T-helper 1 cell treated with Interleukin-12 subunit alpha and Interleukin-12 subunit beta and Interleukin-4 antibody, amounts not matched to agents 30 ng/mL and 1 ng/mL, for 36 hours (primary cell): ENCODE measurements around the gene SP140. TPM values are rescaled to one million over a fixed set of nuclear protein-coding genes. Genes with fewer than 3 reads are reported as not detected.

Experiments
- intact Hi-C: fragments of 100-400 bp; cut with micrococcal nuclease; formaldehyde crosslinking; loops from one replicate; pipeline ENCODE4 v1.15.1; 2024
- total RNA-seq: library from RNA; stranded (reverse); gene quantifications from 2 replicates; pipeline ENCODE4 v1.2.3, GENCODE V29; 2022

The SP140 gene
- total RNA-seq, 1 donor from 2014 or later: 111 TPM

DNA sequence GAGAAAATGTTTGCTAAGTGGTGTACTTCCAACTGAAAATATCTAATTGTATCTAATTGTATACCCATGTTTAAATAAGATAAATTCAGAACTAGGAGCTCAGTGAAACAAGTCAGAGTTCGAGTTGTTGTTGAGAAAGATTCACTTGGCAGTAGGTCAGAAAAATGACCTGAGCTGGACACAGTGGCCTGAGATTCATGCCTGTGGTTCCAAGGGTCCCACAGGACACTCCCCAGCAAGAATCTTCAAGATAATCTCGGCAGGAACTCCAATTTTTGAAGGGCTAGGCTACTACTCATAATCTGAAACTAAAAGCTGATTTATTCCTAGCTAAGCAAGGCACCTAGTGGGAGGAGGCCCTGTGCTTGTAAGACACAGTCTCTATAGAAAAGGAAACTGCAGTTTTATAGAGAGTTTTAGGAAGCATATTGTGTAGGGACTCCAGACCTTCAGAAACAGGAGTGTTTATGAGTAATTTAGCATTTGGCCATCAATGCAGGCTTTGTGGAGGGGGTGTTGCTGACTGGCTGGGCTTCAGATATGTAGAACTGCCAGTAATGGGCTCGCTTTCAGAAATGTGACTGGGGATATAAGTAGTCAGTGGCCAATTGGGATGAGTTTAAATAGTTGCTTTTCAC is 43.2 kb downstream of the SP140 start:
- intact Hi-C loops: loop anchor here (2.0 kb wide), 1 partner anchor 58 kb away; the partner anchor contains the start of gene SP140L

DNA sequence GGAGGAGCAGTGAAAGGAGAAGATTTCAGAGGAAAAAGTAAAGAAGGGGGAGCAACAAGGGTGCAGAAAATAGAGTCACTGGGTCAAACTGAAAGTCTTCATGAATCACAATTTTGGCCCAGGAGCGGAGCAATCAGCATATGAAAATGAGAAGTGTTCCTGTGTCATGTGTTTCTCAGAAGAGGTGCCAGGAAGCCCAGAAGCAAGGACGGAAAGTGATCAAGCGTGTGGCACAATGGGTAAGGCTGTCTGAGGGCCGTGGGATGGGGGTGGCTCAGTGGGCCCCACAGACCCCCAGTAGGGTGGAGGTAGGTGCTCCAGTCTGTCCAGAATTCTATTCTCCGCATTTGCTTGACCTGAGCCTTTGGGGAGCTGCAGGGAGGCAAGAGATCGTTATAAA is 44.2 kb downstream of the SP140 start:
- intact Hi-C loops: loop anchor here (2.0 kb wide), 1 partner anchor 57 kb away; the partner anchor contains the start of gene SP140L

DNA sequence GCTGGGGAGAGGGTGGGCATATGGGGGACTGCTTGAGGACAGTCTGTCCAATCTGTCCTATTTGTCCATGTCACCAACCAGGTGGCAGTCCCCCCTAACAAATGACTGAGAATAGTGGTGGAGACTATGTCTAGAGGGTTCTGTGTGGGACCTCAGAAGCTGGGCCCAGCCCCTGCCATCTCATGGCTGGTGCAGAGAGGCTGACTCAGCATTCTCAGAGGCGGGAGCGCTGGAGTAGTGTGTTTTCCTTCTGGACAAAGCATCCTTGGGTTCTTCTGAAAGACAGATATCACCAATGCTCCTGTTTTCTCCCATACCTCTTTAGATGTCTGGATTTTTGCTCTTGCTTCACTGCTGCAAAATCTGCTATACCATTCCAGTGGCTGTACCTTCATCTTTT is 57.4 kb downstream of the SP140 start:
- intact Hi-C loops: no loop called here

DNA sequence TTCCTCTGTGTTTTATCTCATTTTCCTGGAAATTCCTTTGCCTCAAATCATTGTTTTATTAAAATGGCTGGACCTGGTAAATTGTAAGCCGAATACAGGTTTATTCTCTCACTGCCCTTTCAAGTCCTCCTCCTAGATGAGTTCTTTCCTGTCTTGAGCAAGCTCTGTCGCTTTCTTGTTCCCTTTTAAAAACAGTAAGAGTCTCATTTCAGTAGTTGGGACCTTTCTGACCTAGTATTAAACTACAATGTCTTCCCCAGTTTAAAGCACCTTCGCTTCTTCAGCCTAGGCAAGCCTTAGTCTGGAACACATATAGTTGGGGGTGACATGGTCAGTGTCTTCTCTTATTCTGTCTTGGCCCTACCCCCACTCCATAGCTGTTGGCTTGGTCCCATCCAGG is 60.5 kb downstream of the SP140 start:
- intact Hi-C loops: no loop called here

DNA sequence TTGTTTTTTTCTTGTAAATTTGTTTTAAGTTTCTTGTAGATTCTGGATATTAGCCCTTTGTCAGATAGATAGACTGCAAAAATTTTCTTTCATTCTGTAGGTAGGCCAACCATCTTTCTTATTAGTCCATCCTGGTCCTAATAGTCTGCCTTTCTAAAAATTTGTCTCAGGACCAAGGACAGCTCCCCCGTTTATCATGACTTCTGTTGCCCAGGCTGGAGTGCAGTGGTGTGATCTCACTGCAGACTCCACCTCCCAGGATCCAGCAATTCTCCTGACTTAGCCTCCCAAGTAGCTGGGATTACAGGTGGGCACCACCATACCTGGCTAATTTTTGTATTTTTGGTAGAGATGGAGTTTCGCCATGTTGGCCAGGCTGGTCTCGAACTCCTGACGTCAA is 63.8 kb downstream of the SP140 start:
- intact Hi-C loops: loop anchor here (2.0 kb wide), 1 partner anchor 29 kb away; no protein-coding TSS in a partner anchor

DNA sequence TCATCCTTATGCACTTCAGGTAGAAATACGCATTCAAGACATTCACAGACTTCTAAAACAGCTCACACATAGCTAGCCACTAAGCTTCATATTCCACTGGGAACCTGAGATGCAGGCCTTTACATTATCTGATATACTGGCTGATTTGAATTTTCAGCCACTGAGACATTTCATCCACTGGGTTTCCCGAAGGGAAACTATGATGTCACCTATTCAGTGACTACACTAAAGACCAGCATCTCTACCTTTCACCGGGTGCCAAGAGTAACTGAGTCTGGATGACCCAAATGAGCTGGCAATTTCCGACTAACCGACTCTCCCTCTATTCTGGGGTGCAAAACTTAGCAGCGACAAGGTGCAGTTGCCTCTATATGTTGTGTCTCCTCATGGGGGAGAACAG is 69.7 kb downstream of the SP140 start:
- intact Hi-C loops: no loop called here

DNA sequence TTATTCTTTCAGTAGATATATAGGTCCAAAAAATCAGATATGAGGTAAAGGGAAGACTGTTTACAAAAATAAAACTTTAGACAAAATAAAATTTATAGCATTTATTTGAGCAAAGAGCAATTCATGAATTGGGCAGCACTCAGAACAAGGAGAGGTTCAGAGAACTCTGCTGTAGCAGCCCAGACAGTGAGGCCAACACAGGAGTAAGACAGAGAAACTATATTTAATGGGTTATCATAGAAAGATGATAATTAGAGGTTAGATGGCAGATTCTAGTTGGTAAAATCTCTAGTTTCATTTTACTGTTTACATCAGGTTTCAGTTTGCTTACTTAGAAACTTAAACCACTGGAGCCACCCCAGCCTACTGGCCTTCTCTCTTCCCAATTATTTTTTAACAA is 71.4 kb downstream of the SP140 start:
- intact Hi-C loops: no loop called here

DNA sequence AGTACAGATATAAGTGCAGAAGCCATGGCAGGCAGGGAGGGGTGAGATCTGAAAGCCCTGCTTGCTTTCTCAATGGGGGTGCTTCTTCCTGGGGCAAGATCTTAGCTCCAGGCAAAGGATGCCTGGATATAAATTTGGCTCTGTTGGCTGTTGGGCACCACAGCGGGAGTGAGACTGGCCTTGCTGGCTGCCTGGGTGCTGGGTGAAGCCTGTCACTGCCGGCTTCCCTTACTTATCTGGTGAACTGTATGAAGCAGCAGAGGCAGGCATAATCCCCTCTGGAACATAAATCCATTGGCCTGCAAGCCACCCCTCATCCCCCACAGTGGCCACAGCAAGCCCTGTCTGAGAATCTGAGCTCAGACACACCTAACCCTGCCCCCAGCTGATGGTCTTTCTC is 74.1 kb downstream of the SP140 start:
- intact Hi-C loops: no loop called here

DNA sequence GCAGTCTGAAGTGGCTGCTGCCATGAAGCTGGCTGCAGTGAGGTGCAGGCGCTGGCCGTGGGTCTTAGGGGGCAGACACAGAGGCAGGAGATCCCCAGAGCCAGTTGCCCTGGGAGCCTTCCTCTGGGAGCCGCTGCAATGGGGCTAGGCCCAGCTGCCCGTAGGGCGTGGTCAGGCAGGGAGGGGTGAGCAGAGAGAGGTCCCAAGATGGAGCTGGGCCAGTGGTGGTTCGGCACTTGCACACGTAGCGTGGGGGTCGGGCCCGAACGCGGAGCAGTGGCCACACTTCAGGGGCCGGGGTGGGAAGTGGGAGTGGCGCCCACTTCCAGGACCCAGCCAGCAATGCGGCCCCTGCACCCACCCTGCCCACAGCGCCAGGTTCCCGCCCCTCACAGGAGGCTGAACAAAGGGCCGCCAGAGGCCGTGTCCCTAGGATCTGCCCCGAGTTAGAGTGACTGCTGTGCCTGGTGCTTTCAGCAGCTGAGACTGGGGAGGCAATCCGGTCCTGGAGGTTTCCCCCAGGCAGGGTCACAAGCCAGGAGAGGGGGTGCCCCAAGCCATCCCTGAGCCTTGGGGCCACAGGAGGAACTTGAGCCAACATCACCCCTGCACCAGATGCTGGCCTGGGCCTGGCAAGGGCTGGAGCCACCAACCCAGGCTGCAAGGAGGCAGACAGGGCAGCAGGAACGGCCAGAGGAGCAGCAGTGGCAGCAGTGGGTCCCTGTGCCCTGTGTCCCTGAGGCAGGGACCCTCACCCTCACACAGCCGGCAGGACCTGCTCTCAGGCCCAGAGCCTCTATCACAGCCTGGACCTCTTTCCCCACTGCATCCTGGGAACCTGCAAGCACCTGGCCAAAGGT is 80.1 kb downstream of the SP140 start:
- intact Hi-C loops: no loop called here

DNA sequence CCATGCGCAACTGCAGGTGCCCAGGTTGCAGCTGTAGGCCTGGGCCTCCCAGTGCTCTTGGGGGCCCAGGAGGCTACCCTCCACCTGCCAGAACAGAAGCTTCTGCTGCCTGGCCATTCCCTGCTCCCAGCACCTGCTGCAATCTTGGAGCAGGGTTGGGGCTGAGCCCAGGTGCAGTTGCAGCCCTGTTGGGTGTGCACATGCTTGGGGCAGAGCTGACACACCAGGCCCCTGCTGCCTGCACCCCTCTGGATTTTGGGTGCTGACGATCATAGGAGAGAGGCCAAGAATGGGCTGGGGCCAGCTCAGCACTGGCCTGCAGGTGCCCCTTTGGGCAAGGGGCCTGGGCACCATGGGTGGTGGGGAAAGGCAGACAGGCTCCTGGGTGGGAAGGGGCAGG is 80.9 kb downstream of the SP140 start:
- intact Hi-C loops: no loop called here

DNA sequence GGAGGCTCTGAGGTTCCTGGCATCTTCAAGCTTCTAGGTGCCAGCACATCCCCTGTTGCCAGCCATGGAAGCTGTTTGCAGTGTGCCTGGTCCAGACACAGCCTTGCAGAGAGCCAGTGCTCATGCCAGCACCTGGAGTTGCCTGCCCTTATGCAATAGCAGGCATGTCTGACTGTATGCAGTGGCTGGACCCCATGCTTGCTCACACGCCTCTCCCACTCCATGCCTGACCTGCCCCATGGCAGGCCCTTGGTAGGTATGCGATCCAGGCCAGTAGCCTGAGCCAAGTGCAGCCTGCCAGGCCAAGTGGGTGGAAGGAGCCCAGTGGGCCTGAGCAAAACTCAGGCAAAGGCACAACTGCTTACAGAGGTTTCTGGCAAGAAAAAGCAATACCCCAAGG is 81.9 kb downstream of the SP140 start:
- intact Hi-C loops: no loop called here

DNA sequence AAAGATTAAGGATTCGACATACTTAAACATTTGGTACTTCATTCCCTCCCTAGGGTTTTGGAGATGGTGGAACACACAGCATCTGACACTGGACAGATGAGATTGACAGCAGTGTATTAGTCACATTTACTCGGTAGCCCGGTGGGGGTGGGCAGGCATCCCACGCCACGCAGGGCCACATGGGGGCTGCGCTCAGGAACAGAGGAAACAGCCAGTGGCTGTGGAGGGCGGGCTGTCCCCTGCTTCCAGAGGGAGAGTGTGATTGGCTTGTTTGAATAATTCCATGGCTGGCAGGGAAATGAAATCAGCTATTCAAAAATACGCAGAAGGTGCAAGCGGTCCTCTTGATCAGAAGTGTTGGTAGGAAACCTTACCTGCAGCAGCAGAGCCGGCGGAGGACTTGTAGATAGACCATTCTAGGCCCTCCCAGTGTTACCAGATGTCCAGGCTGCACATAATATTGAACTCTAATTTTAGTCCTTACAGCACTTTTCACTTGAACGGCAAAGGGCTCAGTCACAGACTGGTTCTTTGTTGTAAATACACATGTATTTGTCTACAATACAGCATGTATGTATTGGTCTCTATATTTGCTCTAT is 83.0 kb downstream of the SP140 start:
- intact Hi-C loops: no loop called here

DNA sequence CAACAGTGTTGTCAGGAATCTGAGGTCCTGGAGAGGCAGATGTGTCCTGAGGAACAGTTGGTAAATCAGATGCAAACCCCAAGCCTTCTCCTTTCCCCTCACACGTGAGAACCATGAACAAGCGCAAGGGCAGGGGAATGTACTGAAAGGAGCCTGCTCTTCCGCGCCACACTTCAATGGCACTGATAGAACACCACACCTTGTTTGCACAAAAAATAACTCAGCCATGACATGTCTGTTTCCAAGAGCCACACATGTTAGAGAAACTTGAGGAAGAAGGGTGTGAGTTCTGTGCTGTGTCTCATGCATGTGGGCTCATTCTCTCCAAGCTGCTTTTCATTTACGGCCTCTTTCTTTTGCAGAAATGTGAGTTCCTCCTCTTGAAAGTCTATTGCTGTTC is 85.3 kb downstream of the SP140 start:
- intact Hi-C loops: loop anchor here (10.0 kb wide), 1 partner anchor 486 kb away; no protein-coding TSS in a partner anchor

DNA sequence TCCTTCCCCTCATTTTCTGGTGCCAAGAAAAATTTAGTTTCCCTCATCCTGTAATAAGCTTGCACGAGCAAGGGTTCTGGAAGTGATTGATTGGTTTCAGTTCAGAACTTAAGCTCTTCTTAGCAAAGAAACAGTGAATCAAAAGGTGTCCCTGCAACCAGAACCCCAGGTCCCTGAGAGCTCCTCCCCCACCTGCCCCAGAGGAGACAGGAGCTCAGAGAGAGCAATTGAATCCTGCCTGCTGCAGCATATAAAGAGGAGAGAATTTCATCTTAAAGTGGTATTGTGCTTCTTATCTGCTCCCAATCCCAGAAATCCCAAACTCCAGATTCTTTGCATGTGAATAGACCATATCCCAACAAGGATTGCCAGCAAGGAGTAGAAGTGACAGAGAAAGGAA is 86.1 kb downstream of the SP140 start:
- intact Hi-C loops: loop anchor here (10.0 kb wide), 1 partner anchor 487 kb away; no protein-coding TSS in a partner anchor

DNA sequence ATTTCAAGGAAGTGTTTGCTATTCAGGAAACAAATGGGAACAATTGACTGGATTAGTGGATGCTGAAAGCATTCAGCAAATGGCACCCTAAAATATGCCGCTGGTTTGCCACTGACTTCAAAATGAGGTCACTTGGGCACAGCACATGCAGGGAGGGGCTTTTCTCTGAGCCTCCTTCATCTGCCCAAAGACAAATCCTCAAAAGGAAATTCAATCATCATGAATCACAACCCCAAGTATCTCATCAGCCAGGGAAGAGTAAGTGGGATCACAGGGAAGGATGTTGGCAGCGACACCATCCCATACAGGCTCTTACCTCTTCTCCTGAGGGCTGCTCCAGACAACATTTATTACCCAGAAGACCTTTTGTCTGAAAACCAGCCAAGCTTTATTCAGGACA is 87.1 kb downstream of the SP140 start:
- intact Hi-C loops: loop anchor here (10.0 kb wide), 1 partner anchor 488 kb away; no protein-coding TSS in a partner anchor

DNA sequence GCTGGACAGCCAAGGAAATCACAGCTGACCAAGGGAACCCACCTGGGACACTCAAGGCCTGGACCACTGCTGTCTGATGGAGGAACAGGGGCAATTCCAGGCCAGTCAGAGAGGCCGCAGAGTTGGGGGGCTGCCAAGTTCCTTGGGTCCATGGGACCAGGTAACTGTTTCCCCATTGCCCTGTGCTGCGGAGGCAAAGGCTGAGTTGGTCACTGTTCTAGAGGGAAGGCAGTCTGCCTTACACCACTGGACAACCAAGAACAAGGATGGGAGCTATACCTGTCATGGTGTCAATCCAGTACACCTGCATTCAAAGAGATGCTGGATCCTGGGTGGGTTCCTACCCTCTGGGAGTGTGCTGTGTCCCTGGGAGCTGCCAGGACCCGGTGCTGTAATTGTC is 91.8 kb downstream of the SP140 start:
- intact Hi-C loops: loop anchor here (5.0 to 10.0 kb wide), 3 partner anchors 250 to 493 kb away; partner anchors contain the start of genes FBXO36, SLC16A14 and TRIP12

DNA sequence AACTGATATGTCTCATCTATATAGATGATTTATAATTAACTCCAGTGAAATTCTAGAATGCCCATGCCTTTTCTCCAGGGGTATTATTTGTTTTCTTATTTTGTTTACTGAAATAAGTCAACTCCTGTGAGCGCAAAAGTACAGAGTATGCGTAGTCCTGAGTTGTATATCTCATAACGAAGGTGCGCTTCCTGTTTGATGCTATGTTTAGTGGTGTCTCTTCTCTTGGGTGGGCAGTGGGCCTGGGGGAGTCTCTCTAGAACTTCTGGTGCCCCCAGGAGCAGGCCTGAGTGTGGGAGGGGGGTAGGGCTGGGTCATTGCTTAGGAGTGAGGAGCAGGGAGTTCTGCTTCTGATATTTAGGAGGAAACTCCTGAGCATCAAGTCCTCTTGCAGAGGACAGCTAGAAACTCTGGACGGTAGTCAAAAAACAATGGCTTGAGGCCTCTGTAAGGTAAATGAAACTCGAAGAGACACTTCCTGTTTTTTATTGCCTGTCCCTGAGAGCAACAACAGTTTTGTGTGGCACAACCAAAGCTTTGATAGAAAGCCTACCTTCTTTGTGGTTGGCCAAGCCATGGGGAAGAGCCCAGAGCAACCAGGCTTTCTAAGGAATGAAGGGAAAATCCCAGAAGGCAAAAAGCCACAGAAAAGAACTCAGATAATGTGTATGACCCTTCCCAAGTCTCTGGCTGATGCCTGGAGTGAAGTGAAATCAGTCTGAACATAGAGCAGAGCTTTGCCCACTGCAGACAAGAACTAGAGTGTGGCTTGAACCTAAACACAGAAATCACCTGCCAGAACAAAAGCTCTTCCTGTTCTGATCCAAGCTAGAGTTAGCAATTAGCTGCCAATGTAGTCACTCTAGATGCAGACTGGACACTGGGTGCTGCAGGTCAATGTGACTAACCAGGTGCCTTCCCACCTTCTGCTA is 92.9 kb downstream of the SP140 start:
- intact Hi-C loops: loop anchor here (1.0 to 10.0 kb wide), 12 partner anchors 9 to 494 kb away; partner anchors contain the start of genes FBXO36, SLC16A14, SP100 and SP110

DNA sequence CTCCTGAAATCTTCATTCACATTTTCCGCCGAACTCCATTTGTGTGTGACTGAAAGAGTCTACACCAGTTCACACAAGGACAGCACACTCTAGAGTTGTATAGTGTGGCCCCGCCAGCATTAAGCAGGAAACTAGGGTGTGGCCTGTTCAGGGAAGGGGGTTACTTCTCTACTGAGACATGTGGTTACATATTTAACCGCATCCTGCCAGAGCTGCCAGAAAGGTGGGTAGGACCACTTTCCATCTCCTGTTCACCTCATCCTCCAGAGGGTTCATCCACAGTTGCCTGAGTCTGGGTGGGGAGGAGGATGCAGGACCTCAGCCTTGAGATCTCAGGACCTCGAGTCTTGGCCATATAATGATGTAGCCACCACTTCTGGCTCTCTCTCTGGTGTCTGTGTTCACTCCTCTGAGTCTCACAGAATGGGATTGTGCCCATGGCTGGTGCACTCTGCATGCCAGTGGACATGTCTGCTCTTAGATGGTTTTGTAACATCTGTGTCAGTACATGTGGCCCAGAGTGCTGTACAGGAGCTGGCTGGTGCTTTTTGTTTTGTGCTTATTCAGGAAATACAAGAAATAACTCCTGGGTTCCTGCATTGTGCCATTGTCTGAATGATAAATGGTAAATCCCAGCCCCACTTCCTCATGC is 93.8 kb downstream of the SP140 start:
- intact Hi-C loops: loop anchor here (1.0 to 10.0 kb wide), 12 partner anchors 8 to 495 kb away; partner anchors contain the start of genes FBXO36, SLC16A14, SP100 and SP110

DNA sequence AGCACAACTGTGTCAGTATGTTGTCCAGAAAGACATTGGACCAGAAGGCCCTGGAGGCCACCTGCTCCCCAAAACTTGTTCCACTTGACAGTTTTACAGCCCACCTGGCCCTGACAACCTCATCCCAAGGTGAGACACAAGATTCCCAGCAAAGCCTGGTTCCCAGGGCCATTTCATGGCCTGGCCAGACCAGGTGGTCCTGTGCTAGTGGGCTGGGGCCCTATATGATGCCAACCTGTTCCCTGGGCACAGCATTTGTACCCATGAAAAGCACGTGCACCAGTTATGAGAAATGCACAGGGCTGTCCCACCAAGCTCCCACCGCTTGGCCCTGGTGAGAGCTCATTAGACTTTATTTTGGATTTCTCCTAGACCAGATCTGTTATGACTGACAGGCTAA is 95.5 kb downstream of the SP140 start:
- intact Hi-C loops: no loop called here
